ENCODE results near the gene NCOR2. TPM values are rescaled to one million over a fixed set of nuclear protein-coding genes. Genes with fewer than 3 reads are reported as not detected.

NCOR2 gene
- total RNA-seq, 2 experiments from 2014 or later, result 84.6 to 99.4 TPM

- peaks cover 11% of the 10 kb centered on the region for H3K4me1 Mint-ChIP-seq
- H3K36me3 Mint-ChIP-seq, result no peaks in the 10 kb centered on the region
- CTCF ChIA-PET, result no interaction called here
- ATAC-seq, result no peak
- H3K4me3 Mint-ChIP-seq, result no peak overlapping the region
- no peaks in the 10 kb centered on the region for H3K9me3 Mint-ChIP-seq (ENCODE audit: low read depth)
- no peak for DNase-seq
- no peaks in the 10 kb centered on the region for H3K27me3 Mint-ChIP-seq
- H3K27ac Mint-ChIP-seq, result no peak overlapping the region
Observed at GRCh38 chr12:124534776-124535740, 32.4 kb downstream of the NCOR2 start.

- Mint-ChIP-seq H3K9me3 (ENCODE audit: low read depth) (no peaks in the 10 kb centered on the region), H3K36me3 (no peaks in the 10 kb centered on the region), H3K27me3 (no peaks in the 10 kb centered on the region), H3K4me3 (no peak overlapping the region), H3K4me1 (peaks cover 1% of the 10 kb centered on the region), H3K27ac (no peak overlapping the region)
- ATAC-seq (no peak), DNase-seq (no peak)
- CTCF ChIA-PET, result no interaction called here
Observed at GRCh38 chr12:124533456-124533855, 34.0 kb downstream of the NCOR2 start.

GRCh38 chr12:124532967-124533366 lies 34.4 kb downstream of the NCOR2 start:
- H3K27me3 Mint-ChIP-seq, result no peaks in the 10 kb centered on the region
- CTCF ChIA-PET, result no interaction called here
- no peak overlapping the region for H3K27ac Mint-ChIP-seq
- H3K9me3 Mint-ChIP-seq (ENCODE audit: low read depth), result no peaks in the 10 kb centered on the region
- no peaks in the 10 kb centered on the region for H3K36me3 Mint-ChIP-seq
- ATAC-seq (no peak), DNase-seq (no peak)
- H3K4me3 Mint-ChIP-seq, result no peak overlapping the region
- H3K4me1 Mint-ChIP-seq, result no peaks in the 10 kb centered on the region

GRCh38 chr12:124532331-124532750 lies 35.1 kb downstream of the NCOR2 start:
- DNase-seq, result no peak
- Mint-ChIP-seq H3K9me3 (ENCODE audit: low read depth) (no peaks in the 10 kb centered on the region), H3K27ac (no peak overlapping the region), H3K4me1 (no peaks in the 10 kb centered on the region), H3K27me3 (no peaks in the 10 kb centered on the region), H3K4me3 (no peak overlapping the region), H3K36me3 (no peaks in the 10 kb centered on the region)
- CTCF ChIA-PET, result no interaction called here
- ATAC-seq, result no peak

GRCh38 chr12:124531906-124532305 lies 35.5 kb downstream of the NCOR2 start:
- CTCF ChIA-PET, result no interaction called here
- H3K36me3 Mint-ChIP-seq, result no peaks in the 10 kb centered on the region
- H3K4me1 Mint-ChIP-seq, result no peaks in the 10 kb centered on the region
- no peaks in the 10 kb centered on the region for H3K27me3 Mint-ChIP-seq
- DNase-seq (no peak), ATAC-seq (no peak)
- no peaks in the 10 kb centered on the region for H3K9me3 Mint-ChIP-seq (ENCODE audit: low read depth)
- no peak overlapping the region for H3K27ac Mint-ChIP-seq
- no peak overlapping the region for H3K4me3 Mint-ChIP-seq

DNA sequence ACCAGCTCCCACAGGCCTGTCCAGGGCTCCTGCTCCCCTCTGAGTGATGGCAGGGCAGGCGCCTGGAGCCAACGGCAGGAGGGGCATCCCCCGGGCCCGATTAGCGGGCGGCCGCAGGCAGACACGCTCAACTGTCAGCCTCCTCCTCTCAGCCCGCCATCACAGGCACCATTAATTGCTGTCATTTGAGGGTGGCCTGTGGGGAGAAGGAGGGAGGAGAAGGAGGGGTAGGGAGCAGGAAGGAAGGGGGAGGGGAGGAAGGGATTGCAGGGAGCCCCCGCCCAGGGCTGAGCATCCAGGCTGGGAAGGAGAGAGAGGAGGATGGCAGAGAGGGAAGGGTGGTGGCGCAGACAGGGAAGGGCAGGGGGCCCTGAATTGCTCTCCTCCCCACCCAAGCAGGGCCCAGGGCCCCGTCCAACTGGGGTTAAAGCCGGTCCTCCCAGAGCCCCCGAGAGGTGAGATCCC lies 36.1 kb downstream of the NCOR2 start:
- DNase-seq (no peak), ATAC-seq (no peak)
- Mint-ChIP-seq H3K27ac (no peak overlapping the region), H3K36me3 (no peaks in the 10 kb centered on the region), H3K4me1 (no peaks in the 10 kb centered on the region), H3K4me3 (no peak overlapping the region), H3K27me3 (no peaks in the 10 kb centered on the region), H3K9me3 (ENCODE audit: low read depth) (no peaks in the 10 kb centered on the region)
- CTCF ChIA-PET, result no interaction called here

DNA sequence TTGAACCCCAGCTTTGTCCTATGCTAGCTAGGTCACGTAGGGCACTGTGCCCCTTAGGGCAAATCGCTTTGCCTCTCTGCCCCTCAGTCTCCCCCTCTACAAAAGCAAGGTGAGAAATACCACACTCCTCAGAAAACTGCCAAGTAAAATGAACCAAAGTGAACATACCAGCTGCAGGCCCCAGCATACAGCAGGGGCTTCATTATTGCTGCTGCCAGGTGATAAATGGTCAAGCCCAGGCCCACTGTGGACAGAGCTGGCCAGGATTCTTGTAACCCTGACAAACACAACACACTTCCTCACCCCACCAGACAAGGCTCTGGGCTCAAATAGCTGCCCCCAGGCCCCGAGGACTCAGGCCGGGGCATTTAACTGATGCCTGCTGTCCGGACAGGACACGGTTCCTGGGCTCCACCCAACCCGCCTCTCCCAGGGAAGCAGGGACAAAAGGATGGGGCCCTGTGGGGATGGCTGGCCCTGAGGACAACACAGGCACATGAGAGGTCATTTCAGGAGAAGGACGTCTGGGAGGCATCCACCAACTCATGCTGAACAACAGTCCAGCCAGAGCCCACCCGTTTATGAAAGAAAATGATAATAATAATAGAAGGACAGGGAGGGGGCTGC lies 36.7 kb downstream of the NCOR2 start:
- Mint-ChIP-seq H3K27ac (no peak overlapping the region), H3K4me3 (no peak overlapping the region), H3K27me3 (no peaks in the 10 kb centered on the region), H3K36me3 (no peaks in the 10 kb centered on the region), H3K4me1 (no peaks in the 10 kb centered on the region), H3K9me3 (ENCODE audit: low read depth) (no peaks in the 10 kb centered on the region)
- no peak for DNase-seq
- ATAC-seq, result no peak
- CTCF ChIA-PET, result no interaction called here

DNA sequence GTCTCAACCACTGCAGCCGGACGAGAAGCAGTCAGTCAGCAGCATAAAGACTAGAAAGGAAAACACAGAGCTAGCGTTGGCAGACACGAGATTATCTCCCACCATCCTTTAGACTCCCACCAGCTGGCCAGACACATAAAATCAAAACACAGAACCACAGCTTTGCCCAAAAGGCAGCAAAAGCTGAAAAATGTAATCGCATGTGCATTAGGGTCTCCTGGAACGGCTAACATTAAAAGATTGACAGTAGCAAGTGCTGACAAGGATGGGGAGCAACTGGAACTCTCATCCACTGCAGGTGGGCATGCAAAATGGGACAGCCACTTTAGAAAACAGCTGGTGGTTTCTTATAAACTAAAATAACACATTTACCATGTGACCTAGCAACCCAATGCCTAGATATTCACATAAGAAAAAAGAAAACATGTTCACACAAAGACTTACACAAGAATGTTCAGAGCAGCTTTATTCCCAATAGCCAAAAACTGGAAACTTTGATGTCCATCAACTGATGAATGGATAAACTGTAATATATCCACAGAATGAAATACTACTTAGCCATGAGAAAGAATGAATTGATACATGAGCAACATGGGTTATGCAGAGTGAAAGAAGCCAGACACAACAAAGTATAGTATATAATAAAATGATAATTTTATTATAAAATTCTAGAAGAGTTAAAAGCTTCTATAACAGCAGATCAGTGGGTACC lies 37.7 kb downstream of the NCOR2 start:
- Mint-ChIP-seq H3K9me3 (ENCODE audit: low read depth) (no peaks in the 10 kb centered on the region), H3K4me1 (no peaks in the 10 kb centered on the region), H3K36me3 (no peaks in the 10 kb centered on the region), H3K27ac (no peak overlapping the region), H3K27me3 (no peaks in the 10 kb centered on the region), H3K4me3 (no peak overlapping the region)
- ATAC-seq, result no peak
- CTCF ChIA-PET, result no interaction called here
- DNase-seq, result no peak

DNA sequence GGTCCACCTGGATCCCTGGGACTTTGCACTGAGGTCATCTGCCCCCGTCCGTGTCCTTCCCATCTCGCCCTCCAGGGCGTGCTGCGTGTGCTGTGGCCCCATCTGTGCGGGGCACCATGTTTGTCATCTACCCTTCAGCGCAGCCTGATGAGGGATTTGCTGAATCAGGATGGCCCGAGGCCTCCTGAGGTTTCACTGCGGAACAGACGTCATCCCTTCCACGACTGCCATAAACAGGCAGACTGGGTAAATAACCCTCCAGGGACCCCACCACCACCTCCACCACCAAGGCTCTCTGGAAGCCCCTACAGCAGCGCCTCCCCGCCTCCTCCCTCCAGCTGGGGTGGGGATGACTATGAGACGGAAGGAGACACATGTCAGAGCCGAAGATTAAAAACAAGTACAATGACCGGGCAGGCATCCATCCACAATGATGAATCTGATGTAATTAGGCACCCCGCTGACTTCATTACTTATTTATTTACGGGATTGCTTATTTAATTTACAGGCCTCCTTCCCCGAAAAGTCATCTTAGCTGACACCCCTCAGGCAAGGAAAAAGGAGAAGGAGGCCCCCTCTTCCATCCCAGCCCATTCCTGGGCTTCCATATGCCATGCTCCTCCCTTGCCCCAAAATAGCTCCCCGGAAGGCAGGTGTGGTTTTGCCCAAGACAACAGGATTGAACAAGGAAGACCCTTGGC lies 39.4 kb downstream of the NCOR2 start:
- Mint-ChIP-seq H3K36me3 (no peaks in the 10 kb centered on the region), H3K4me1 (peaks cover 2% of the 10 kb centered on the region), H3K9me3 (ENCODE audit: low read depth) (no peaks in the 10 kb centered on the region), H3K27ac (no peak overlapping the region), H3K27me3 (no peaks in the 10 kb centered on the region), H3K4me3 (no peak overlapping the region)
- DNase-seq, result no peak
- CTCF ChIA-PET, result no interaction called here
- no peak for ATAC-seq

- DNase-seq, result no peak
- Mint-ChIP-seq H3K4me1 (peaks cover 2% of the 10 kb centered on the region), H3K27ac (no peak overlapping the region), H3K9me3 (ENCODE audit: low read depth) (no peaks in the 10 kb centered on the region), H3K36me3 (no peaks in the 10 kb centered on the region), H3K4me3 (no peak overlapping the region), H3K27me3 (no peaks in the 10 kb centered on the region)
- CTCF ChIA-PET, result no interaction called here
- no peak for ATAC-seq
Observed at GRCh38 chr12:124525927-124526692, 41.3 kb downstream of the NCOR2 start.

DNA sequence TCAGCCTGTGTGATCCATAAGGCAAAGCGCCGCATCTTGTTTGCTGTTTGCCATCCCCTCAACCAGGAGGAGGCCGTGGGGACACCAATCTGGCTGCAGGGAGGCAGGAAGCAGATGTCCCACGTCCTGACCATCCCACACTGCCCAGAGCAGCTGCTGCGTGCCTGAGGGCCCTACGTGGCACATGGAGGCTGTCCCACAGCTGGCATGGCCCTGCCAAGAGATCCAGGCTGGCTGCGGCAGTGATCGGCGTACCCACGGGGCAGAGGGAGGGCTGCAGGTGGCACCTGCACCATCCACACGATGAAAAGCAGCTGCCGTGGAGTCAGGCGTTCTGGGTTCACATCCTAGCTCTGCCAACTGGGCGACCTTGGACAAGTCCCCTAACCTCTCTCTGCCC lies 42.0 kb downstream of the NCOR2 start:
- no peak overlapping the region for H3K4me3 Mint-ChIP-seq
- CTCF ChIA-PET, result no interaction called here

DNA sequence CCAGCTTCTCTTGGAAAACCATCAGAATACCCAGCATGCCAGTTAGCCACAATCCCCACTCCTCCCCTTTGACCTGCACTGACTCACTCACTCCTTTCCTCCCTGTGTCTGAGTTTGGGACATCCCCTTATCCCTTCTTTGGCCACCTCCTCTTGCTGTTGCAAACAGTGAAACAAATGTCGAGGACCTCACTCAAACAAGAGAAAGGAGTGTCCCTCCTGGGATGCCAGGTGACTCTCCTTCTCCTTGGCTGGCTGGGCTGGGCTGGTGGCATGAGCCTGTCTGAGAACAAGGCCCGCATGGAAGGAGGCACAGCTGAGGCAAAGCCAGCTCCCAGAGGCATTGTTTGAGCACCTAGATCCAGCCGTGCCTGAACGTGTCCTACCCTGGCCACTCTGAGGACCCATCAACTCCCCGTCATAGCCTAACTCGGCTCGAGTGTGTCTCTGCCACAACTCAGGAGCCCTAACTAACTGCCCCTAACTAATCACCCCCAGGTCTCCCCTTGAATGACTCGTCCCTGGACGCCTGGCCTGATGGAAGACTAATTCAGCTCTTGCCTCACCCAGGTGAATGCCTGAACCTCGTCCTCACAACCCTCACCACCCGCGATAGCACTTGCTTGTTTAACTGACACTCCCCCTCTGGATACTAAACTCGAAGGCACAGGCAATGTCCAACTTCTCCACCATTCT lies 43.0 kb downstream of the NCOR2 start:
- Mint-ChIP-seq H3K27ac (no peak overlapping the region), H3K27me3 (no peaks in the 10 kb centered on the region), H3K4me1 (peaks cover 2% of the 10 kb centered on the region), H3K4me3 (no peak overlapping the region), H3K9me3 (ENCODE audit: low read depth) (no peaks in the 10 kb centered on the region), H3K36me3 (no peaks in the 10 kb centered on the region)
- CTCF ChIA-PET, result no interaction called here
- no peak for DNase-seq
- no peak for ATAC-seq

More for the DNA sequence above, 42.0 kb downstream of the NCOR2 start:
- H3K4me1 Mint-ChIP-seq, result peaks cover 2% of the 10 kb centered on the region
- ATAC-seq, result no peak
- H3K27ac Mint-ChIP-seq, result no peak overlapping the region
- no peaks in the 10 kb centered on the region for H3K9me3 Mint-ChIP-seq (ENCODE audit: low read depth)
- H3K27me3 Mint-ChIP-seq, result no peaks in the 10 kb centered on the region
- DNase-seq, result no peak
- H3K36me3 Mint-ChIP-seq, result no peaks in the 10 kb centered on the region

Measured in activated CD8-positive, alpha-beta memory T cell treated with anti-CD3 and anti-CD28 coated beads, Interleukin-2, amount 10 ng/mL, durations not matched to agents 7 days and 5 days (primary cell).